GM06990 (cell line): ENCODE data around the gene MTERF2.
A peak's percentile ranks its signal among the peaks of the same experiment; 100 is the strongest.
"Not testable (repeated sequence)": the region's sequence is repeated elsewhere in the genome, so short reads cannot be mapped to it uniquely, and the experiment has no call there.

Source experiments
- DNase-seq: peaks from one replicate; pipeline ENCODE4 v3.0.0-alpha.2; 2011; ENCODE audit not compliant: insufficient read length; ENCODE audit errors: extremely low read depth
- H3K27me3 ChIP-seq: replicated peaks from 2 replicates; pipeline ENCODE4 v1.6.0; 2011; ENCODE audit warnings: low read length; ENCODE audit not compliant: control insufficient read depth, insufficient read depth
- H3K36me3 ChIP-seq: 2 replicates; pipeline ENCODE4 v1.5.1; 2011; ENCODE audit warnings: low read length; ENCODE audit not compliant: control insufficient read depth, insufficient read depth
- H3K4me3 ChIP-seq: replicated peaks from 2 replicates; pipeline ENCODE4 v1.5.1; 2011; ENCODE audit warnings: low read depth, mild to moderate bottlenecking, control low read depth, low read length
- TF ChIP-seq, protein P1 (sequence below): IDR thresholded peaks from 2 replicates; pipeline ENCODE4 v1.5.1; 2011; ENCODE audit warnings: low read length, control low read depth, mild to moderate bottlenecking, inconsistent platforms; ENCODE audit not compliant: insufficient read depth, poor library complexity, severe bottlenecking

Gene MTERF2

GRCh38 chr12:107017042-107017441 is 30.1 kb upstream of the MTERF2 start:
- Histone ChIP-seq H3K36me3 (no peaks in the 10 kb centered on the region), H3K27me3 (no peaks in the 10 kb centered on the region), H3K4me3 (no peak overlapping the region)
- DNase-seq: no peak
- TF ChIP-seq, protein P1, sequence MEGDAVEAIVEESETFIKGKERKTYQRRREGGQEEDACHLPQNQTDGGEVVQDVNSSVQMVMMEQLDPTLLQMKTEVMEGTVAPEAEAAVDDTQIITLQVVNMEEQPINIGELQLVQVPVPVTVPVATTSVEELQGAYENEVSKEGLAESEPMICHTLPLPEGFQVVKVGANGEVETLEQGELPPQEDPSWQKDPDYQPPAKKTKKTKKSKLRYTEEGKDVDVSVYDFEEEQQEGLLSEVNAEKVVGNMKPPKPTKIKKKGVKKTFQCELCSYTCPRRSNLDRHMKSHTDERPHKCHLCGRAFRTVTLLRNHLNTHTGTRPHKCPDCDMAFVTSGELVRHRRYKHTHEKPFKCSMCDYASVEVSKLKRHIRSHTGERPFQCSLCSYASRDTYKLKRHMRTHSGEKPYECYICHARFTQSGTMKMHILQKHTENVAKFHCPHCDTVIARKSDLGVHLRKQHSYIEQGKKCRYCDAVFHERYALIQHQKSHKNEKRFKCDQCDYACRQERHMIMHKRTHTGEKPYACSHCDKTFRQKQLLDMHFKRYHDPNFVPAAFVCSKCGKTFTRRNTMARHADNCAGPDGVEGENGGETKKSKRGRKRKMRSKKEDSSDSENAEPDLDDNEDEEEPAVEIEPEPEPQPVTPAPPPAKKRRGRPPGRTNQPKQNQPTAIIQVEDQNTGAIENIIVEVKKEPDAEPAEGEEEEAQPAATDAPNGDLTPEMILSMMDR: no peak

GRCh38 chr12:107014055-107014454 is 27.1 kb upstream of the MTERF2 start:
- Histone ChIP-seq H3K4me3 (no peak overlapping the region), H3K27me3 (no peaks in the 10 kb centered on the region), H3K36me3 (no peaks in the 10 kb centered on the region)
- TF ChIP-seq, protein P1: peak; percentile 12
- DNase-seq: no peak

DNA sequence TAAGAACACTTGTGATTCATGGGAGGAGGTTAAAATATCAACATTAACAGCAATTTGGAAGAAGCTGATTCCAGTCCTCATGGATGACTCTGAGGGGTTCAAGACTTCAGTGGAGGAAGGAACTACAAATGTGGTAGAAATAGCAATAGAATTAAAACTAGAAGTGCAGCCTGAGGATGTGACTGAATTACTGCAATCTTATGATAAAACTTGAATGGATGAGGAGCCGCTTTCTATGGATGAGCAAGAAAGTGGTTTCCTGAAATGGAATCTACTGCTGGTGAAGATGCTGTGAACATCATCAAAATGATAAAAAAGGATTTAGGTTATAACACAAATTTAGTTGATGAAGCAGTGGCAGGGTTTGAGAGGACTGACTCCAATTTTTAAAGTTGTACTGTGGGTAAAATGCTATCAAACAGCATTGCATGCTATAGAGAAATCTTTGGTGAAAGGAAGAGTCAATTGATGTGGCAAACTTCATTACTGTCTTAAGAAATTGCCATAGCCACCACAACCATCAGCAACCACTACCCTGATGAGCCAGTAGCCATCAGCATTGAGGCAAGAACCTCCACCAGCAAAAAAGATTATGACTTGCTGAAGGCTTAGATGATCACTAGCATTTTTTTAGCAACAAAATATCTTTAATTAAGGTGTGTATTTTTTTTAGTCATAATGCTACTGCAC is 25.9 kb upstream of the MTERF2 start:
- Histone ChIP-seq H3K27me3 (no peaks in the 10 kb centered on the region), H3K36me3 (no peaks in the 10 kb centered on the region), H3K4me3 (no peak overlapping the region)
- DNase-seq: no peak
- TF ChIP-seq, protein P1: no peak

DNA sequence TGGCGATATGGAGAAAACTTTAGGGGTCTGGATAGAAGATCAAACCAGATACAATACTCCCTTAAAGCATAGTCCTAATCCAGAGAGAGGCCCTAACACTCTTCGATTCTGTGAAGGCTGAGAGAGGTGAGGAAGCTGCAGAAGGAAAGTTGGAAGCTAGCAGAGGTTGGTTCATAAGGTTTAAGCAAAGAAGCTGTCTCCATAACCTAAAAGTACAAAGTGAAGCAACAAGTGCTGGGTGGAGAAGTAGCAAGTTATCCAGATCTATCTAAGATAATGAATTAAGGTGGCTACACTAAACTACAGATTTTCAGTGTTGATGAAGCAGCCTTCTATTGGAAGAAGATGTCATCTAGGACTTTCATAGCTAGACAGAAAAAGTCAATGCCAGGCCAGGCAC is 24.6 kb upstream of the MTERF2 start:
- H3K4me3 ChIP-seq: no peak overlapping the region
- H3K27me3 ChIP-seq: no peaks in the 10 kb centered on the region
- DNase-seq: no peak
- no peaks in the 10 kb centered on the region for H3K36me3 ChIP-seq
- TF ChIP-seq, protein P1: no peak

GRCh38 chr12:107007411-107007810 is 20.5 kb upstream of the MTERF2 start:
- Histone ChIP-seq H3K4me3 (no peak overlapping the region), H3K36me3 (no peaks in the 10 kb centered on the region), H3K27me3 (no peaks in the 10 kb centered on the region)
- TF ChIP-seq, protein P1: no peak
- no peak for DNase-seq

DNA sequence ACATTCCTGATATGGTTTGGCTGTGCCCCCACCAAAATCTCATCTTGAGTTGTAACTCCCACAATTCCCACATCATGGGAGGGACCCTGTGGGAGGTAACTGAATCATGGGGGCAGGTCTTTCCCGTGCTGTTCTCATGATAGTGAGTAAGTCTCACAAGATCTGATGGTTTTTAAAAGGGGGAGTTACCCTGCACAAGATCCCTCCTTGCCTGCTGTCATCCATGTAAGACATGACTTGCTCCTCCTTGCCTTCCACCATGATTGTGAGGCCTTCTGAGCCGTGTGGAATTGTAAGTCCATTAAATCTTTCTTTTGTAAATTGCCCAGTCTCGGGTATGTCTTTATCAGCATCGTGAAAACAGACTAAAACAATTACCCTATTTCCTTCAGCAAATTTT is 15.7 kb upstream of the MTERF2 start:
- not testable (repeated sequence) for H3K27me3 ChIP-seq, DNase-seq, H3K4me3 ChIP-seq, H3K36me3 ChIP-seq
